Nephron (organoid): ENCODE measurements around the gene ENOPH1.

Experiments used
- H3K27ac Mint-ChIP-seq, 3 experiments: 2 replicates each; pipeline ENCODE4 v1.8.0; 2020; ENCODE audit warnings: mixed read lengths in 3 of 3, mild to moderate bottlenecking in 2 of 3, moderate library complexity in 1 of 3
- H3K27me3 Mint-ChIP-seq: 2 replicates; pipeline ENCODE4 v1.8.0; 2021; ENCODE audit warnings: low read depth, mild to moderate bottlenecking, moderate library complexity, mixed read lengths
- H3K36me3 Mint-ChIP-seq: 2 replicates; pipeline ENCODE4 v1.8.0; 2020; ENCODE audit warnings: low read depth, mixed read lengths
- H3K4me1 Mint-ChIP-seq: 2 replicates; pipeline ENCODE4 v1.8.0; 2020; ENCODE audit warnings: mixed read lengths
- H3K4me3 Mint-ChIP-seq, 3 experiments: 2 replicates each; pipeline ENCODE4 v1.8.0; 2020; ENCODE audit warnings: mild to moderate bottlenecking in 3 of 3, mixed read lengths in 3 of 3, moderate library complexity in 2 of 3
- H3K9me3 Mint-ChIP-seq: 2 replicates; pipeline ENCODE4 v1.8.0; 2020; ENCODE audit warnings: mixed read lengths
- TF ChIP-seq, protein P1 (sequence below), 3 experiments: fragments of 200-600 bp; sonication (generic); IDR thresholded peaks; one replicate each; pipeline ENCODE4 v1.5.0; 2021; ENCODE audit warnings: antibody characterized with exemption in 3 of 3; ENCODE audit not compliant: unreplicated experiment in 3 of 3

ENOPH1 gene

DNA sequence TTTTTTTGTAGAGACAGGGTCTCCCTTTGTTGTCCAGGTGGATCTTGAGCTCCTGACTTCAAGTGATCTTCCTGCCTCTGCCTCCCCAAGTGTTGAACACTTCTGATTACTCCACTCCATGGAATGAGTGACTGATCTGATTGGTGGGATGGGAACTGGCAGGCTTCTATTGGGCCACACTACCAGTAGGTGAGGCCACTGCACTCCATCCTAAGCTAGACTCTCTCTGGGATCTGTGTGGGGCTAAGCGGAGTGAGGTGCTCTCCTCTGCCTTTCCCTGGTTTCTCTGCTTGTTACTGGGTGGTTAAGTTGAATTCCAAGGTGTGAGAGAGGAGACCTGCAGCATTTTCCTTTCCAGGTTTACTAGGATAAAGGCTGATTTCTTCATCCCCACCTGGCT lies 58.7 kb downstream of the ENOPH1 start:
- no peaks in the 10 kb centered on the region for H3K27me3 Mint-ChIP-seq
- H3K4me3 Mint-ChIP-seq: no peak overlapping the region
- no peaks in the 10 kb centered on the region for H3K9me3 Mint-ChIP-seq
- no peak overlapping the region for H3K27ac Mint-ChIP-seq
- H3K36me3 Mint-ChIP-seq: no peaks in the 10 kb centered on the region
- H3K4me1 Mint-ChIP-seq: peaks cover 17% of the 10 kb centered on the region
- TF ChIP-seq, protein P1, sequence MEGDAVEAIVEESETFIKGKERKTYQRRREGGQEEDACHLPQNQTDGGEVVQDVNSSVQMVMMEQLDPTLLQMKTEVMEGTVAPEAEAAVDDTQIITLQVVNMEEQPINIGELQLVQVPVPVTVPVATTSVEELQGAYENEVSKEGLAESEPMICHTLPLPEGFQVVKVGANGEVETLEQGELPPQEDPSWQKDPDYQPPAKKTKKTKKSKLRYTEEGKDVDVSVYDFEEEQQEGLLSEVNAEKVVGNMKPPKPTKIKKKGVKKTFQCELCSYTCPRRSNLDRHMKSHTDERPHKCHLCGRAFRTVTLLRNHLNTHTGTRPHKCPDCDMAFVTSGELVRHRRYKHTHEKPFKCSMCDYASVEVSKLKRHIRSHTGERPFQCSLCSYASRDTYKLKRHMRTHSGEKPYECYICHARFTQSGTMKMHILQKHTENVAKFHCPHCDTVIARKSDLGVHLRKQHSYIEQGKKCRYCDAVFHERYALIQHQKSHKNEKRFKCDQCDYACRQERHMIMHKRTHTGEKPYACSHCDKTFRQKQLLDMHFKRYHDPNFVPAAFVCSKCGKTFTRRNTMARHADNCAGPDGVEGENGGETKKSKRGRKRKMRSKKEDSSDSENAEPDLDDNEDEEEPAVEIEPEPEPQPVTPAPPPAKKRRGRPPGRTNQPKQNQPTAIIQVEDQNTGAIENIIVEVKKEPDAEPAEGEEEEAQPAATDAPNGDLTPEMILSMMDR (IDR thresholded peaks at IDR 0.05; ENCODE audit: unreplicated experiment in 3 of 3): no peak

DNA sequence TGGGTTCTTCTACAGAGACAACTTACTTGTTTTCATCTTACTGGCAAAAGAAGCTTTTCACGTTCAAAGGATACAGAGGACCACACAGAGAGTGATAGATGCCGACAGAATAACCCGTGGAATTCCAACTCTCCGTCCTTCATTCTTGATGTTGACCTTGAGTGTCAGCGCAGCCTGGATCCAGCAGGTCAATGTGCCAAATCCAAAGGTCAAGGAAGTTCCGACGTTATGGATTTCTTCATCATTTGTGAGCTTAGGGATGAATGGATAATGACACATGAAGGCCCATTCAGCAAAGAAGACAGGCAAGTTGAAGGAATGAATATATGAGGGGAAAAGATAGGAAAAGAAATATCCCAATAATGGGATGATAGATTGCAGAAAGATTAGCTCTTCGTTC lies 59.6 kb downstream of the ENOPH1 start:
- Mint-ChIP-seq H3K4me1 (peaks cover 17% of the 10 kb centered on the region), H3K36me3 (no peaks in the 10 kb centered on the region), H3K9me3 (no peaks in the 10 kb centered on the region), H3K27me3 (no peaks in the 10 kb centered on the region), H3K4me3 (no peak overlapping the region), H3K27ac (peak overlapping the region in 1 of 3 experiments; percentile 5)
- TF ChIP-seq, protein P1 (IDR thresholded peaks at IDR 0.05; ENCODE audit: unreplicated experiment in 3 of 3): no peak

DNA sequence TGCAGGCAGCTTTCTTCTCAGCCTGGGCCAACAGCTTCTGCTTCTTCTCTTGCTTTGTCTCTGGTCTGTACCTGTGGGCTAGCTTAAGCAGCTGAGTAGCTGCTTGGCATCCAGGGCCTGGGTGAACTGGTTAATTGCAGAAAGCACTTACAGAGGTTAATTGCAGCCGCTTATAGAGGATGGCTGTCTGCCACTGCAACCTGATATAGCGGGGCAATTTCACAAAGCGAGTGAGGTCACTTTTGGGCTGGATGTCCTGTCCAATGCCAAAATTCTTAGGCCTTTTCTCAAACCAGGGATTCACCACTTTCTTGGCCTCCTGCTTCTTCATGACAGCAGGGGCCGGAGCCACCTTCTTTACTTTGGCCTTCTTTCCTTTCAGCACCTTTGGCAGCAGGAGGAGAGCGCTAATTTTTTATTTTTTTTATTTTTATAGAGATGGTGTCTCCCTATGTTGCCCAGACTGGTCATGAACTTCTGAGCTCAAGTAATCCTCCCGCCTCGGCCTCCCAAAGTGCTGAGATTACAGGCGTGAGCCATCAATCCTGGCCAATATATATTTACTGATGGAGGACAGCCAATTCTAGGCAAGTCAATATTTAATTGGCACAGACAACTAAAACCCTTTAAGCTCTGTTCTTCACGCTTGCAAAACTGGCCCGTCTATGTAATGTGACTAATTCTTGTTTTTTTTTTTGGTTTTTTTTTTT lies 61.0 kb downstream of the ENOPH1 start:
- Mint-ChIP-seq H3K4me1 (peaks cover 15% of the 10 kb centered on the region), H3K36me3 (no peaks in the 10 kb centered on the region), H3K27ac (peak overlapping the region in 1 of 3 experiments; percentile 56), H3K9me3 (no peaks in the 10 kb centered on the region), H3K27me3 (no peaks in the 10 kb centered on the region), H3K4me3 (no peak overlapping the region)
- TF ChIP-seq, protein P1 (IDR thresholded peaks at IDR 0.05; ENCODE audit: unreplicated experiment in 3 of 3): no peak

DNA sequence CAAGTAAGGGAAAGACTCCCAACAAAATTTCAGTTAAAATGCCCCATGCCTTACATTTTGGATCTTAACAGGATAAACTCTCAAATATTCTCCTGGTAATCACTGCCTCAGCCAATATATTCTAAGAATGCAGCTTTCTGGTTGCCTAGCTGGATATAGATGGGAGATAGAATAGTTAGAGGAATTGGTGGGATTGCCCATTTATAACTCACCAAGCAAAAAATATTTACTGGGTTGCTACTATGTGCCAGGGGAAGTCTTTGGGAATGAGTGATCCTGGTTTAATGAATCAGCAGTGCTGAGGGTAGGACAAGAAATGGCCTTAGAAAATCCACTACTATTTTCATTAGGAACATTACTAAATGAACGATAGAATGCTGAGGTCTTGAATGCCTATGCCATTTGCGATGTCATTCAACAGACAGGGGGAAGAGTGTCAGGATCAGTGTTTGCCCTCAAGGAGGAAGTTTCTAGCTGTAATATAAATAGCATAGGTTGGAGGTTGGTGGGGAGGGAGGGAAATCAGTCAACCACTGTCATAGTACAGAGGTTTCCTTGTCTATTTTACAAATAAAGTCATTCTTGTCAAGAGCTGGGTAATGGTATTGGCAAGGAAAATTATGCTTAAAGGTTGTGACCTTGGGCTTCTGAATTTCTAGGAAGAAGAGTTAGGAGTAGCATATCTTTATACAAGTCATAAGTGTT lies 63.5 kb downstream of the ENOPH1 start:
- TF ChIP-seq, protein P1 (IDR thresholded peaks at IDR 0.05; ENCODE audit: unreplicated experiment in 3 of 3): no peak
- H3K4me1 Mint-ChIP-seq: peaks cover 11% of the 10 kb centered on the region
- no peak overlapping the region for H3K4me3 Mint-ChIP-seq
- no peaks in the 10 kb centered on the region for H3K27me3 Mint-ChIP-seq
- no peak overlapping the region for H3K27ac Mint-ChIP-seq
- H3K9me3 Mint-ChIP-seq: no peaks in the 10 kb centered on the region
- peaks cover 4% of the 10 kb centered on the region for H3K36me3 Mint-ChIP-seq

DNA sequence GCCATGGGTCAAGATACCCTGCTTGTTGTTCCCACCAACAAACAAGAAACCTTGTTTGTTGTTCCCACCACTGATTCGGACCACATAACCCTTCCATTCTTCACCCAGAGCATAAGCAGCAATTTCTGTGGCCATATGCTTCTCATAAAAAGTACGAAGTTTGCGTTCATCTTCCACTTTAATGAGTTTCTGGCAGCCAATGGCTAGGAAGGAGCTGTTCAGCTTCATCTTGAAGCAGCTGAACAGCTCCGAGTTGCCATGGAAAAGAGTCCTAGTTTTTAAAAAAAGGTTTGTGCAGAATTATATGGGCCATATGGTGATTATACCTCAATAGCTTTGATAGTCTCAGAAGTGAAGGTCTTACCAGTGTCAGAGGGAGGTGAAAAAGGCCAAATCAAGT lies 65.3 kb downstream of the ENOPH1 start:
- TF ChIP-seq, protein P1 (IDR thresholded peaks at IDR 0.05; ENCODE audit: unreplicated experiment in 3 of 3): no peak
- Mint-ChIP-seq H3K4me1 (peaks cover 5% of the 10 kb centered on the region), H3K9me3 (no peaks in the 10 kb centered on the region), H3K36me3 (peaks cover 4% of the 10 kb centered on the region), H3K27ac (no peak overlapping the region), H3K4me3 (no peak overlapping the region), H3K27me3 (no peaks in the 10 kb centered on the region)
